ENCODE measurements around the gene TNS3.

TNS3 gene

GRCh38 chr7:47400001-47400400 is 181.9 kb downstream of the TNS3 start:
- DNase-seq = no peak

GRCh38 chr7:47394751-47395252 is 187.1 kb downstream of the TNS3 start:
- no peak for DNase-seq

- no peak for DNase-seq
These were observed 187.7 kb downstream of the TNS3 start for GRCh38 chr7:47394216-47394615.

- no peak for DNase-seq
These were observed 188.5 kb downstream of the TNS3 start for GRCh38 chr7:47393406-47393805.

- no peak for DNase-seq
These were observed 189.6 kb downstream of the TNS3 start for GRCh38 chr7:47392241-47392759.

- DNase-seq = no peak
These were observed 190.2 kb downstream of the TNS3 start for GRCh38 chr7:47391726-47392125.

GRCh38 chr7:47390914-47391313 is 191.0 kb downstream of the TNS3 start:
- no peak for DNase-seq

- DNase-seq = no peak
These were observed 191.8 kb downstream of the TNS3 start for GRCh38 chr7:47389923-47390630.

GRCh38 chr7:47389171-47389922 is 192.6 kb downstream of the TNS3 start:
- no peak for DNase-seq

GRCh38 chr7:47387506-47387905 is 194.4 kb downstream of the TNS3 start:
- no peak for DNase-seq

GRCh38 chr7:47386273-47386835 is 195.6 kb downstream of the TNS3 start:
- no peak for DNase-seq

- DNase-seq = no peak
These were observed 196.3 kb downstream of the TNS3 start for GRCh38 chr7:47385536-47386125.

- no peak for DNase-seq
These were observed 197.0 kb downstream of the TNS3 start for GRCh38 chr7:47384755-47385535.

- DNase-seq = no peak
These were observed 198.0 kb downstream of the TNS3 start for GRCh38 chr7:47383696-47384445.

- DNase-seq = no peak
These were observed 198.8 kb downstream of the TNS3 start for GRCh38 chr7:47383072-47383471.

GRCh38 chr7:47382200-47382599 is 199.7 kb downstream of the TNS3 start:
- no peak for DNase-seq

GRCh38 chr7:47381134-47381495 is 200.8 kb downstream of the TNS3 start:
- no peak for DNase-seq

GRCh38 chr7:47380325-47381133 is 201.4 kb downstream of the TNS3 start:
- DNase-seq = no peak

GRCh38 chr7:47379629-47380324 is 202.1 kb downstream of the TNS3 start:
- DNase-seq = no peak

GRCh38 chr7:47378728-47379395 is 203.0 kb downstream of the TNS3 start:
- DNase-seq = no peak
